GM18508 (cell line): Measurements from ENCODE around the gene LPAR1.

Experiments used
- ATAC-seq: cut with Tn5 transposase; IDR thresholded peaks from one replicate; pipeline ENCODE4 v1.9.1; 2021; ENCODE audit warnings: moderate number of reproducible peaks; ENCODE audit not compliant: insufficient read depth, unreplicated experiment

The LPAR1 gene

DNA sequence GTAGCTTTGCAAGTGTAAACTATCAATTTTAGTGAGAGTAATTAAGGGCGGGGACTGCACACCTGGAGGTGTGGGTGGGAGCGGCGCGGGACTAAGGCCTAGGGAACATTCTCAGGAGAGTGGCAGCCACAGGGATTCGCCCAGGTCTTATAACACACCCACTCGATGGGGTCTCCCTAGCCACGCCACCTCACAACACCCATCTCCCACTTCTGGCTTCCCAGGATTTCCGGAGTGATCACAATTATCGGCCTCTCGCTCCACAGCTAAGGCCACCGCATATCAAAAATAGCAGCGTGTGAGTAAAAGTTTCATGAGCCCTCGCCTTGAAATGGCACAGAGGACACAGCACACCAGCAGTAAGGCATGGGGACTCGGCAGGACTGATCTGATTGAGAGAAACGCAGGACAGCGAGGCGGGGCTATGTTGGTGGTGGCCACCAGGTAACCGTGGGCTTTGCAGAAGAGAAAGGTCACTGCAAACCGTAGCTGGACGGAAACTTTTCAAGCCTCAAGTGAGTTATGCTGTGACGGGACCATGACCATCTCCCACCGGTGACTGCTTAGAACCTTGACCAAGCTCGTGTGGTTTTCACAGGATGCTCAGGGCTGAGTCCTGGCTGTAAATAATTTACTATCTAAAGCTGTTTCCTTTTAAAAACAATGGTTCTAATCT, 1.1 kb upstream of the LPAR1 start:
- peak; percentile 64 for ATAC-seq

GRCh38 chr9:111037708-111038330, 451 bp downstream of the LPAR1 start:
- ATAC-seq = no peak

DNA sequence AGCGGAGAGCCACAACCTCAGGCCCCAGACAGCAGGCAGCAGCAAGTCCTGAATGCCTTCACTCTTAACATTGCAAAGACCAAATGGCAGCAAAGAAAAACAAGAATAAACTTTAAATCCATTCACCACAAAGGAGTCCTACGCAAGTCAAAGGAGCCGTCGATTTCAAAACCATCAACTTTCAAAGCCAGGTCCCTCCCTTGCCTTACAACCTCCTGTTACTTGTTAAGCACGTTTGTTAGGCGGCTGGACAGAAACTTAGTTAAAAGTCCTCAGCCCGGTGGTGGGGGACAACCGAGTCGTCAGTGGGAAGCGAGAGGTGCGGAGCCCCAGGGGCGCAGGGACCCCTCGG, 938 bp downstream of the LPAR1 start:
- no peak for ATAC-seq

DNA sequence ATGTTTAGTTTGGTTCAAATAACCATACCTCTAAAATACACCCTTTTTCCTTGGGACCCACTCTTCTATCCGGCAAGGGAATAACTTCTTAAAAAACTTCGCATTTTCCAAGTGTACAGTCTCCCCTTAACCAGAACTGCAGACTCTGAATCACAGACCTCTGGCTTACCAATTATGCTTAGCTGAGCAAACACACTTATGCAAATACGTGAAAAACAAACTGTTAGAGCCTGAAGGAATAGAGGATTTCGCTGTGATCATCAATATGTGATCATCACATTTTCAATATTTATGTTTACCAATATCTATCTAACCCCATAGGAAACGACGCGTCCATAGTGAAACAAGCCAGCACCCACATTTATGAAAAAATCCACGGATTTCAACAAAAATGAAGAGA, 1.3 kb downstream of the LPAR1 start:
- ATAC-seq = no peak

DNA sequence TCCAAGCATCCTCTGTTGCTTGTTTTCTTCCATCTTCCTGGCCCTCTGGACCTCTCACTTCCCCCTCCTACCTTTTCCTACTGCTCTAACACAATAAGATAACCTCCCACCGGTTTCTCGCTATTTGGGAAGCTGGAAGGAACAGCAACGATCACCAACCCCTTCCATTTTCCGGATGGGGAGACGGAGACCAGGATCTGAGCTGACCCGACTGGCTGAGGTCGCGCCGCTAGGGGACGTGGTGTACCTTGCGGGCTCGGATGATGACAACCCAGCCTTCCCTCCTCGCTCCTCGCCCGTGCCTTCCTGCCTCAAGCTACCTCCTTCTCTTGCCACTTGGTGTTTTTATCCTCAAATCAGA, 1.9 kb downstream of the LPAR1 start:
- no peak for ATAC-seq

- ATAC-seq = no peak
These were observed 2.5 kb downstream of the LPAR1 start for GRCh38 chr9:111035543-111036428.

- no peak for ATAC-seq
These were observed 3.3 kb downstream of the LPAR1 start for GRCh38 chr9:111034898-111035539.

- ATAC-seq = no peak
These were observed 3.9 kb downstream of the LPAR1 start for GRCh38 chr9:111034170-111034897.

GRCh38 chr9:111030492-111030891, 7.8 kb downstream of the LPAR1 start:
- no peak for ATAC-seq

GRCh38 chr9:111029260-111029659, 9.0 kb downstream of the LPAR1 start:
- ATAC-seq = no peak

GRCh38 chr9:111027798-111028197, 10.5 kb downstream of the LPAR1 start:
- no peak for ATAC-seq

DNA sequence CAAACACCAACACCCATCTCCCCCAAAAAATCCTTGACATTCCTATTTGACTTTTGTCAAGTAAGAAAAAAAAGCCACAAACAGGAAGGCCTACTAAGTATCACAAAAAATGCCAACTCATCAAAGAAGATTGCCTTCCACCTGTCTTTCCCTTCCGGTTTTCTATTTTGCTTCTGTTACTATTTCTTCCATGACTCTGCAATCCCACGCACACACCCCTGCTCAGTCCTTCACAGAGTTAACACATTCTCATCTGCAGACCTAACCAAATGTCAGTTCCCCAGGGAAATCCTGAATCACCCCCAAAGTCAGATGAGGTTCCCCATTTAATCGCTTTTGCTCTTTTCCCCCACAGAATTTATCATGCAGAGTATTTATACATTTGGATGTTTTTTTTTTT, 15.1 kb downstream of the LPAR1 start:
- no peak for ATAC-seq

- ATAC-seq = no peak
These were observed 17.7 kb downstream of the LPAR1 start for GRCh38 chr9:111020594-111020993.

- no peak for ATAC-seq
These were observed 21.7 kb downstream of the LPAR1 start for GRCh38 chr9:111016426-111017045.

GRCh38 chr9:111016016-111016415, 22.3 kb downstream of the LPAR1 start:
- ATAC-seq = no peak

GRCh38 chr9:111013707-111014106, 24.6 kb downstream of the LPAR1 start:
- ATAC-seq = no peak

DNA sequence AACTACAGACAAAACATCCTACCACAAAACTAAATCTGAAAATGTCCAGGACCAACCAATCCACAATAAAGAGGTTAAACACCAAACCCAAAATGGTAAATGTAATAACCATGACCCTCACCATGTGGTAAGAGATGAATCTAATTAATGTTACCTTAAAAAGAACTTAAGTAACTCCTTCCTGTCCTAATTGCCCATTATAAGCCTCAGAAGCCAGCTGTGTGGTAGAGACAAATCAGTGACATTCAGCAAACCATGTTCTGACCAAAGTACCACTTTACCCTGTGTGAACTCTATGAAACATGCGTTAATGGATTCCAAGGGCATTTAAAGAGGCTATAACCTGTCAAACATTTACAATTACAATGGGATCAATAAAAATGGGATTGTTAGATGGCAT, 25.0 kb downstream of the LPAR1 start:
- no peak for ATAC-seq

- no peak for ATAC-seq
These were observed 29.9 kb downstream of the LPAR1 start for GRCh38 chr9:111008158-111009075.
